Central memory CD8-positive, alpha-beta T cell (primary cell): ENCODE measurements around the gene ADAMTSL5.
"Not testable (repeated sequence)": the region's sequence is repeated elsewhere in the genome, so short reads cannot be mapped to it uniquely, and the experiment has no call there.

ENCODE experiments used
- ATAC-seq: fragments of 150-1000 bp; cut with Tn5 transposase; replicated peaks from 2 replicates; pipeline ENCODE4 v1.10.0; 2022; ENCODE audit warnings: mild to moderate bottlenecking, moderate FRiP score, moderate number of reproducible peaks; ENCODE audit not compliant: poor library complexity, severe bottlenecking; ENCODE audit errors: extremely low read depth
- DNase-seq, 2 donors: peaks; one replicate each; pipeline ENCODE4 v3.0.0; 2021; ENCODE audit warnings: low spot score in 2 of 2
- H3K27ac Mint-ChIP-seq: one replicate; pipeline ENCODE4 v1.8.0; 2022; ENCODE audit warnings: low read depth, mild to moderate bottlenecking, moderate library complexity, mixed read lengths
- H3K27me3 Mint-ChIP-seq: one replicate; pipeline ENCODE4 v1.8.0; 2022; ENCODE audit warnings: mixed read lengths
- H3K36me3 Mint-ChIP-seq: one replicate; pipeline ENCODE4 v1.8.0; 2022; ENCODE audit warnings: mild to moderate bottlenecking, moderate library complexity, mixed read lengths; ENCODE audit not compliant: insufficient read depth
- H3K4me1 Mint-ChIP-seq: one replicate; pipeline ENCODE4 v1.8.0; 2022; ENCODE audit warnings: mixed read lengths
- H3K4me3 Mint-ChIP-seq: one replicate; pipeline ENCODE4 v1.8.0; 2022; ENCODE audit warnings: mild to moderate bottlenecking, moderate library complexity, mixed read lengths
- H3K9me3 Mint-ChIP-seq: one replicate; pipeline ENCODE4 v1.8.0; 2022; ENCODE audit warnings: mixed read lengths

ADAMTSL5 gene

GRCh38 chr19:1526979-1527649, 14.3 kb upstream of the ADAMTSL5 start:
- Mint-ChIP-seq H3K27me3 (peaks cover 78% of the 10 kb centered on the region), H3K36me3 (peaks cover 3% of the 10 kb centered on the region), H3K4me3 (no peak overlapping the region), H3K4me1 (peaks cover 7% of the 10 kb centered on the region), H3K27ac (no peak overlapping the region), H3K9me3 (no peaks in the 10 kb centered on the region)
- DNase-seq (no peak), ATAC-seq (no peak)

DNA sequence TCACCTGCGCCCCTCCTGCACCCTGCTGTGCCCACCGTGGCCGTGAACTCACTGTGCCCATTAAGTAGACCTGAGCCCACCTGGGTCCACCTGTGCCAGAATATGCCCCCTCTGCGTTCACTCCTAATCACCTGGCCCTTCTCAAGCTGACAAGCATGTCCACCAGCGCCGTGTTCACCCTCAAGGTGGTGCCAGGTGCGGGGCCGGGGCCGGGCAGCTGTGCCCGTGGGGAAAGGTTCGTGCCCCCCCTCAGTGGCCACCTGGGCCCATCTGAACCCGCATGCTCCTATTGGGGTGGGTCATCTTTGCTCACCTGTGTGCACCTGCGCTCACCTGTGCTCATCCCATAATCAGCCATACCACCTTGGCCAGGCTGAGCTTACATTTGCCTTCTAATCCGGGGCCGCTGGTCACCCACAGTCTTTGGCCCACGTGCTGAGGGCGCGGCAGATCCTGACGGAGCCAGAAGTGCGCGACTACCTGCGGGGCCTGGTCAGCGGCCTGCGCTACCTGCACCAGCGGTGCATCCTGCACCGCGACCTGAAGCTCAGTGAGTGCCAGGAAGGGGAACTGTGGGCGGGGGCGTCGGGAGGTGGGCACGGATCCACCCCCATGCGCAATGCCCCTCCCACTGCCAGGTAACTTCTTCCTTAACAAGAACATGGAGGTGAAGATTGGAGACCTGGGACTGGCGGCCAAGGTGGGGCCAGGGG, 13.4 kb upstream of the ADAMTSL5 start:
- H3K4me1 Mint-ChIP-seq, result peaks cover 7% of the 10 kb centered on the region
- ATAC-seq, result no peak
- H3K27me3 Mint-ChIP-seq, result peaks cover 71% of the 10 kb centered on the region
- DNase-seq, result no peak
- no peaks in the 10 kb centered on the region for H3K9me3 Mint-ChIP-seq
- H3K27ac Mint-ChIP-seq, result no peak overlapping the region
- peaks cover 3% of the 10 kb centered on the region for H3K36me3 Mint-ChIP-seq
- H3K4me3 Mint-ChIP-seq, result no peak overlapping the region

GRCh38 chr19:1525343-1525742, 12.5 kb upstream of the ADAMTSL5 start:
- H3K4me3 Mint-ChIP-seq, result no peak overlapping the region
- no peak for DNase-seq
- H3K27ac Mint-ChIP-seq, result no peak overlapping the region
- H3K4me1 Mint-ChIP-seq, result peaks cover 7% of the 10 kb centered on the region
- peaks cover 2% of the 10 kb centered on the region for H3K36me3 Mint-ChIP-seq
- ATAC-seq, result no peak
- peaks cover 66% of the 10 kb centered on the region for H3K27me3 Mint-ChIP-seq
- H3K9me3 Mint-ChIP-seq, result no peaks in the 10 kb centered on the region

- no peak for DNase-seq
- no peak for ATAC-seq
Measured at GRCh38 chr19:1524972-1525325, 12.1 kb upstream of the ADAMTSL5 start.

GRCh38 chr19:1524287-1524971, 11.6 kb upstream of the ADAMTSL5 start:
- no peak overlapping the region for H3K4me3 Mint-ChIP-seq
- DNase-seq (no peak), ATAC-seq (no peak)
- no peak overlapping the region for H3K27ac Mint-ChIP-seq
- peaks cover 7% of the 10 kb centered on the region for H3K4me1 Mint-ChIP-seq
- H3K9me3 Mint-ChIP-seq, result no peaks in the 10 kb centered on the region
- H3K27me3 Mint-ChIP-seq, result peaks cover 57% of the 10 kb centered on the region
- peaks cover 2% of the 10 kb centered on the region for H3K36me3 Mint-ChIP-seq

More at GRCh38 chr19:1524972-1525325, 12.1 kb upstream of the ADAMTSL5 start:
- Mint-ChIP-seq H3K27ac (no peak overlapping the region), H3K4me3 (no peak overlapping the region), H3K4me1 (peaks cover 7% of the 10 kb centered on the region), H3K9me3 (no peaks in the 10 kb centered on the region), H3K27me3 (peaks cover 62% of the 10 kb centered on the region), H3K36me3 (peaks cover 2% of the 10 kb centered on the region)

GRCh38 chr19:1523412-1524286, 10.8 kb upstream of the ADAMTSL5 start, which contains the start of gene PLK5:
Gene PLK5 (plus strand): TSS chr19:1524077. CDS start chr19:1526997, 2,920 bp downstream.
- H3K4me3 Mint-ChIP-seq, result no peak within 1 kb of the TSS
- ATAC-seq (no peak), DNase-seq (no peak)
- H3K4me1 Mint-ChIP-seq, result peaks cover 7% of the 10 kb centered on the region
- no peak within 1 kb of the TSS for H3K27ac Mint-ChIP-seq
- H3K9me3 Mint-ChIP-seq, result no peaks in the 10 kb centered on the region
- H3K27me3 Mint-ChIP-seq, result peaks cover 57% of the 10 kb centered on the region
- peaks cover 2% of the 10 kb centered on the region for H3K36me3 Mint-ChIP-seq

- H3K9me3 Mint-ChIP-seq, result no peaks in the 10 kb centered on the region
- peaks cover 7% of the 10 kb centered on the region for H3K4me1 Mint-ChIP-seq
- H3K4me3 Mint-ChIP-seq, result no peak overlapping the region
- ATAC-seq (no peak), DNase-seq (no peak)
- H3K27me3 Mint-ChIP-seq, result peaks cover 56% of the 10 kb centered on the region
- no peak overlapping the region for H3K27ac Mint-ChIP-seq
- H3K36me3 Mint-ChIP-seq, result peaks cover 2% of the 10 kb centered on the region
Measured at GRCh38 chr19:1522838-1523237, 10.0 kb upstream of the ADAMTSL5 start.

- no peak overlapping the region for H3K4me3 Mint-ChIP-seq
- ATAC-seq, result no peak
- H3K9me3 Mint-ChIP-seq, result no peaks in the 10 kb centered on the region
- DNase-seq, result no peak
- peaks cover 49% of the 10 kb centered on the region for H3K27me3 Mint-ChIP-seq
- peaks cover 7% of the 10 kb centered on the region for H3K4me1 Mint-ChIP-seq
- no peak overlapping the region for H3K27ac Mint-ChIP-seq
- H3K36me3 Mint-ChIP-seq, result peaks cover 2% of the 10 kb centered on the region
Measured at GRCh38 chr19:1522061-1522460, 9.2 kb upstream of the ADAMTSL5 start.

GRCh38 chr19:1521636-1522035, 8.8 kb upstream of the ADAMTSL5 start:
- peaks cover 7% of the 10 kb centered on the region for H3K4me1 Mint-ChIP-seq
- H3K9me3 Mint-ChIP-seq, result no peaks in the 10 kb centered on the region
- peaks cover 45% of the 10 kb centered on the region for H3K27me3 Mint-ChIP-seq
- H3K36me3 Mint-ChIP-seq, result peaks cover 2% of the 10 kb centered on the region
- ATAC-seq, result no peak
- H3K27ac Mint-ChIP-seq, result no peak overlapping the region
- H3K4me3 Mint-ChIP-seq, result no peak overlapping the region
- DNase-seq, result no peak

DNA sequence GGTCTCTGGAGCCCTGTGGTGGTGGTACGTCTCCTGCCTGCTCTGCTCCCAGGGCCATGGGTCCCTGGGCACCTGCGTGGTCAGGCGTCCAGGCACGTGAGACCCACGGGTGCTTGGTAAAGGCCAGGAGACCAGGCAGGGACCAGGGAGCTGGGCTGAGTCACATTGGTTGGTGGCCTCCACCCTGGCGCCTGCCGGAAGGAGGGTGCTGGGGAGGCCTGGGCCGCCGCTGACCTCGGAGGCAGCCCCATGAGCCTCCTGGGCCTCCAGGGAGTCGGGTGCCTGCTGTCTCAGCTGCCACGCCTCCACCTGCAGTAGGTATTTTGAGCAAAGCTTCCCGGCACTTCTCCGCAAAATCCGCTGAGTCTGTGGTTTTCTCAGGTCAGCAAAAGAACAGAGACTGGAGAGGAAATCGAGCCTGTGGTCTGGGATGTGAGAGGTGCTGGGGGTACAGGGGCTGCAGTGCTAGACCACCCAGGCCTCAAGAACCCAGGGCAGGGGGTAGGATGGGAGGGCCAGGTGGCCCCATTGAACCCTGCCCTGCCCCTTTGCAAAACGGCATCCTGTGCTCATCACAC, 7.5 kb upstream of the ADAMTSL5 start:
- H3K27ac Mint-ChIP-seq, result no peak overlapping the region
- no peak for ATAC-seq
- H3K4me3 Mint-ChIP-seq, result no peak overlapping the region
- H3K27me3 Mint-ChIP-seq, result peaks cover 41% of the 10 kb centered on the region
- peaks cover 2% of the 10 kb centered on the region for H3K36me3 Mint-ChIP-seq
- peaks cover 7% of the 10 kb centered on the region for H3K4me1 Mint-ChIP-seq
- H3K9me3 Mint-ChIP-seq, result no peaks in the 10 kb centered on the region
- no peak for DNase-seq

DNA sequence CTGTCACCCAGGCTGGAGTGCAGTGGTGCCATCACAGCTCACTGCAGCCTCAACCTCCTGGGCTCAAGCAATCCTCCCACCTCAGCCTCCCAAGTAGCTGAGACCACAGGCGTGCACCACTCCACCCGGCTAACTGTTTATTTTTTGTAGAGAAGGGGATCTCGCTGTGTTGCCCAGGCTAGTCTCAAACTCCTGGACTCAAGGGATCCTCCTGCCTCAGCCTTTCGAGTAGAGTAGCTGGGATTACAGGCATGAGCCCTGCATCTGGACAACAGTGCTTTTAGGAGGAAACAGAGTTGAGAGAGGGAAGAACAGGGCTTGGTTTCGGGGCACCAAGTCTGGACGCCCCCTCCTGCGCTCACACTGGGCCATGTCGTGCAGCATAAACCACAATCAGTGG, 7.0 kb upstream of the ADAMTSL5 start:
- not testable (repeated sequence) for H3K36me3 Mint-ChIP-seq, H3K27ac Mint-ChIP-seq
- H3K27me3 Mint-ChIP-seq, result peaks cover 36% of the 10 kb centered on the region

DNA sequence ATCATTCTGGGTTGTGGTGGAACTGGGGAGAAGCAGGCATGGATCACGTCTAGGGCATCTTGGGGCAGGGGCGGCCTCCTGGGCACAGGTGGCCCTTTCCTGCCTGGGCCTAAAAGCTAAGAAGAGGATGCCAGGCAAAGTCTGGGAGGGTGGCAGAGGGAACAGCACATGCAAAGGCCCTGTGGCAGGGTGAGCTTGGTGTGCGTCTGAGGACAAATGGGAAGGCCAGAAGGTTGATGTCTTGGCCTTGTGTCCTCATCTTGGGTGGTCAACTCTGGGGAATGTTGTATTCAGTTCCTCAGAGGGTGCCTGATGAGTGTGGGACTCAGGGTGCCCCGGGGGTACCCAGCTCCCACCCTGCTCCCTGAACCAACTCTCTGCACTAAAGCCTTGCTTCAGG, 5.7 kb upstream of the ADAMTSL5 start:
- DNase-seq (no peak), ATAC-seq (no peak)
- H3K9me3 Mint-ChIP-seq, result no peaks in the 10 kb centered on the region
- H3K4me1 Mint-ChIP-seq, result no peaks in the 10 kb centered on the region
- H3K36me3 Mint-ChIP-seq, result peaks cover 1% of the 10 kb centered on the region
- H3K27ac Mint-ChIP-seq, result no peak overlapping the region
- H3K27me3 Mint-ChIP-seq, result peaks cover 25% of the 10 kb centered on the region
- no peak overlapping the region for H3K4me3 Mint-ChIP-seq

More for the DNA sequence above, 7.0 kb upstream of the ADAMTSL5 start:
- H3K9me3 Mint-ChIP-seq, H3K4me1 Mint-ChIP-seq, H3K4me3 Mint-ChIP-seq, DNase-seq, ATAC-seq: not testable (repeated sequence)
